ENCODE data around the gene LRRC1.

DNA sequence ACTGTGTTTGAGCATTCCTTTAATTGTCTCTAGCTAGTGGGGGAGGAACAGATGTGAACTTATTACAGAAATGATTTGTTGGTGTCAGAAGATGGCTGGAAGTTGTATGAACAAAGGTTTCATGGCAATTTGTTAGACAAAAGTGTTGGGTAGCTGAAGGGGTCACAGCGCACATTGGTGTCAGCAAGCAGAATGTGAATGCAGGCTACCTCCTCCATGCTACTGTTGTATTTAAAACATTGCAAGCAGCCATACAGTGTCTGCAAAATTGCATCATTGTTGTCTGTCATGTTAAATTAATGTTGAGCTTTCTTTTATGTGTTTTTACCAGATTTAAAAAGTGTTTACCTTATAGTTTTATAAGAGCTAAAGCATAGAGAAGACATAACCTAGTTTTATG lies 6.2 kb downstream of the LRRC1 start:
- TF ChIP-seq EZH2 (IDR thresholded peaks at IDR 0.05; ENCODE audit: low read depth, unreplicated experiment): no peak
- TF ChIP-seq STAT1 (IDR thresholded peaks at IDR 0.05; ENCODE audit: unreplicated experiment): no peak
- TF ChIP-seq, protein P1, sequence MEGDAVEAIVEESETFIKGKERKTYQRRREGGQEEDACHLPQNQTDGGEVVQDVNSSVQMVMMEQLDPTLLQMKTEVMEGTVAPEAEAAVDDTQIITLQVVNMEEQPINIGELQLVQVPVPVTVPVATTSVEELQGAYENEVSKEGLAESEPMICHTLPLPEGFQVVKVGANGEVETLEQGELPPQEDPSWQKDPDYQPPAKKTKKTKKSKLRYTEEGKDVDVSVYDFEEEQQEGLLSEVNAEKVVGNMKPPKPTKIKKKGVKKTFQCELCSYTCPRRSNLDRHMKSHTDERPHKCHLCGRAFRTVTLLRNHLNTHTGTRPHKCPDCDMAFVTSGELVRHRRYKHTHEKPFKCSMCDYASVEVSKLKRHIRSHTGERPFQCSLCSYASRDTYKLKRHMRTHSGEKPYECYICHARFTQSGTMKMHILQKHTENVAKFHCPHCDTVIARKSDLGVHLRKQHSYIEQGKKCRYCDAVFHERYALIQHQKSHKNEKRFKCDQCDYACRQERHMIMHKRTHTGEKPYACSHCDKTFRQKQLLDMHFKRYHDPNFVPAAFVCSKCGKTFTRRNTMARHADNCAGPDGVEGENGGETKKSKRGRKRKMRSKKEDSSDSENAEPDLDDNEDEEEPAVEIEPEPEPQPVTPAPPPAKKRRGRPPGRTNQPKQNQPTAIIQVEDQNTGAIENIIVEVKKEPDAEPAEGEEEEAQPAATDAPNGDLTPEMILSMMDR (conservative IDR thresholded peaks at IDR 0.05; ENCODE audit: low read depth in 2 of 2): no peak
- TF ChIP-seq REST (IDR thresholded peaks at IDR 0.05; ENCODE audit: unreplicated experiment): no peak
- TF ChIP-seq EZH2phosphoT487 (IDR thresholded peaks at IDR 0.05; ENCODE audit: unreplicated experiment): no peak
- TF ChIP-seq JUNB (IDR thresholded peaks at IDR 0.05; ENCODE audit: unreplicated experiment): no peak
- no peak for TF ChIP-seq CREB1 (CRISPR knock-in tag; IDR thresholded peaks at IDR 0.05; ENCODE audit: low read depth)
- no peak for TF ChIP-seq POLR2AphosphoS5 (IDR thresholded peaks at IDR 0.05; ENCODE audit: low read depth)
- no peak for TF ChIP-seq ZNF114 (CRISPR knock-in tag; IDR thresholded peaks at IDR 0.05)
